Activated gamma-delta T cell treated with anti-CD3 and anti-CD28 coated beads, Interleukin-2, amount 50 U/mL, for 16 hours (primary cell): ENCODE data around the gene OR9I1.

Experiments
- DNase-seq: peaks from one replicate; pipeline ENCODE4 v3.0.0-alpha.2; 2020; ENCODE audit warnings: low read depth

Gene OR9I1

GRCh38 chr11:58125469-58125868 lies at the start of gene OR9I1:
Gene OR9I1, minus strand, starts transcription at chr11:58125530. Its CDS starts 6,086 bp downstream, at chr11:58119444.
- DNase-seq = no peak

GRCh38 chr11:58165504-58166106 lies 40.3 kb upstream of the OR9I1 start:
- DNase-seq = no peak

- no peak for DNase-seq
These were observed 39.7 kb upstream of the OR9I1 start for GRCh38 chr11:58164990-58165389.

GRCh38 chr11:58164389-58164788 lies 39.1 kb upstream of the OR9I1 start:
- DNase-seq = no peak

- DNase-seq = no peak
These were observed 27.5 kb upstream of the OR9I1 start for GRCh38 chr11:58152781-58153180.

- DNase-seq = no peak
These were observed 17.4 kb upstream of the OR9I1 start for GRCh38 chr11:58142761-58143160.

GRCh38 chr11:58135171-58135570 lies 9.8 kb upstream of the OR9I1 start:
- no peak for DNase-seq

GRCh38 chr11:58134151-58134550 lies 8.8 kb upstream of the OR9I1 start:
- no peak for DNase-seq

- DNase-seq = no peak
These were observed 8.2 kb upstream of the OR9I1 start for GRCh38 chr11:58133309-58134076.

- no peak for DNase-seq
These were observed 2.0 kb upstream of the OR9I1 start for GRCh38 chr11:58127350-58127749.

- DNase-seq = no peak
These were observed 4.2 kb downstream of the OR9I1 start for GRCh38 chr11:58121096-58121495.

GRCh38 chr11:58097437-58097836 lies 27.9 kb downstream of the OR9I1 start:
- DNase-seq = no peak

GRCh38 chr11:58086528-58086927 lies 38.8 kb downstream of the OR9I1 start:
- no peak for DNase-seq

GRCh38 chr11:58075781-58076180 lies 49.5 kb downstream of the OR9I1 start:
- no peak for DNase-seq

GRCh38 chr11:58070585-58070984 lies 54.7 kb downstream of the OR9I1 start:
- DNase-seq = no peak

GRCh38 chr11:58068655-58069054 lies 56.7 kb downstream of the OR9I1 start:
- no peak for DNase-seq

- DNase-seq = no peak
These were observed 57.6 kb downstream of the OR9I1 start for GRCh38 chr11:58067685-58068084.
